Nasal cavity respiratory epithelium epithelial cell of viscerocranial mucosa (primary cell): ENCODE results near the gene CLEC2L. TPM values are rescaled to one million over a fixed set of nuclear protein-coding genes. Genes with fewer than 3 reads are reported as not detected.

Experiments
- total RNA-seq: library from RNA; depleted of rRNA; stranded (reverse); fragments of >200 nt; gene quantifications from 2 replicates; pipeline ENCODE4 v1.2.3, GENCODE V29; 2014

The CLEC2L gene
- not detected in 2 replicates for total RNA-seq

GRCh38 chr7:139523199-139523941, at the start of gene CLEC2L:
Gene CLEC2L, plus strand, starts transcription at chr7:139523685. Its CDS starts 243 bp downstream, at chr7:139523928.

Other genes with a start within 250 kb of the CLEC2L start
- gene FMC1, start 182.3 kb upstream of the CLEC2L start, total RNA-seq, result 3.1 and 9.2 TPM in 2 replicates
- 75.5 and 85.0 TPM in 2 replicates for gene LUC7L2, start 163.8 kb upstream of the CLEC2L start, total RNA-seq
- 2.4 and 4.5 TPM in 2 replicates for gene KLRG2, start 40.0 kb upstream of the CLEC2L start, total RNA-seq